Effector CD8-positive, alpha-beta T cell (primary cell): Measurements from ENCODE around the gene NOP9.
A peak's percentile ranks its signal among the peaks of the same experiment; 100 is the strongest.

ENCODE experiments used
- DNase-seq: peaks from one replicate; lab custom pipeline; 2025; lab: John Stamatoyannopoulos, UW
- total RNA-seq, 4 experiments: gene quantifications; one replicate each; lab custom pipeline; 2026; lab: John Stamatoyannopoulos, UW

Gene NOP9
- 78.7 to 97.1 (median 89.7) reads per million in 4 experiments for total RNA-seq

GRCh38 chr14:24299255-24300191, at the start of gene NOP9, which contains the start of gene DHRS1:
Gene NOP9 (plus strand): TSS chr14:24299850. CDS start chr14:24299955, 105 bp downstream.
Gene DHRS1 (minus strand): TSS chr14:24299780. CDS start chr14:24299106, 674 bp downstream.
- DNase-seq, result peak; percentile 88

GRCh38 chr14:24250354-24250753, 49.3 kb upstream of the NOP9 start:
- DNase-seq, result no peak

- no peak for DNase-seq
Measured at GRCh38 chr14:24251880-24252288, 47.8 kb upstream of the NOP9 start.

- DNase-seq, result no peak
Measured at GRCh38 chr14:24252289-24253124, 47.1 kb upstream of the NOP9 start.

GRCh38 chr14:24253936-24254335, 45.7 kb upstream of the NOP9 start:
- DNase-seq, result no peak

GRCh38 chr14:24254630-24255392, 44.8 kb upstream of the NOP9 start:
- DNase-seq, result no peak

- no peak for DNase-seq
Measured at GRCh38 chr14:24255438-24255837, 44.2 kb upstream of the NOP9 start.

GRCh38 chr14:24255931-24256711, 43.5 kb upstream of the NOP9 start:
- DNase-seq, result no peak

GRCh38 chr14:24256960-24257359, 42.7 kb upstream of the NOP9 start:
- no peak for DNase-seq

GRCh38 chr14:24258119-24258518, 41.5 kb upstream of the NOP9 start:
- DNase-seq, result no peak

- DNase-seq, result no peak
Measured at GRCh38 chr14:24258548-24259265, 40.9 kb upstream of the NOP9 start.

GRCh38 chr14:24259282-24260025, 40.2 kb upstream of the NOP9 start:
- no peak for DNase-seq

GRCh38 chr14:24260026-24260779, 39.4 kb upstream of the NOP9 start:
- DNase-seq, result no peak

GRCh38 chr14:24260780-24261157, 38.9 kb upstream of the NOP9 start:
- no peak for DNase-seq

- no peak for DNase-seq
Measured at GRCh38 chr14:24261256-24261968, 38.2 kb upstream of the NOP9 start.

- no peak for DNase-seq
Measured at GRCh38 chr14:24261969-24262327, 37.7 kb upstream of the NOP9 start.

- DNase-seq, result no peak
Measured at GRCh38 chr14:24262821-24263733, 36.6 kb upstream of the NOP9 start, which contains the start of gene TGM1. Gene TGM1 (minus strand): TSS chr14:24263177. CDS start chr14:24262352, 825 bp downstream.
